Amniotic epithelial cell (primary cell): ENCODE results near the gene SELENOV.
A peak's percentile ranks its signal among the peaks of the same experiment; 100 is the strongest.
"Not testable (repeated sequence)": the region's sequence is repeated elsewhere in the genome, so short reads cannot be mapped to it uniquely, and the experiment has no call there.

Experiments used
- DNase-seq: peaks from one replicate; pipeline ENCODE4 v3.0.0-alpha.2; 2010; ENCODE audit warnings: low read depth

The SELENOV gene

GRCh38 chr19:39514840-39515550 lies at the start of gene SELENOV:
SELENOV (plus strand) TSS chr19:39515139; CDS start chr19:39515213, 74 bp downstream.
- no peak for DNase-seq

DNA sequence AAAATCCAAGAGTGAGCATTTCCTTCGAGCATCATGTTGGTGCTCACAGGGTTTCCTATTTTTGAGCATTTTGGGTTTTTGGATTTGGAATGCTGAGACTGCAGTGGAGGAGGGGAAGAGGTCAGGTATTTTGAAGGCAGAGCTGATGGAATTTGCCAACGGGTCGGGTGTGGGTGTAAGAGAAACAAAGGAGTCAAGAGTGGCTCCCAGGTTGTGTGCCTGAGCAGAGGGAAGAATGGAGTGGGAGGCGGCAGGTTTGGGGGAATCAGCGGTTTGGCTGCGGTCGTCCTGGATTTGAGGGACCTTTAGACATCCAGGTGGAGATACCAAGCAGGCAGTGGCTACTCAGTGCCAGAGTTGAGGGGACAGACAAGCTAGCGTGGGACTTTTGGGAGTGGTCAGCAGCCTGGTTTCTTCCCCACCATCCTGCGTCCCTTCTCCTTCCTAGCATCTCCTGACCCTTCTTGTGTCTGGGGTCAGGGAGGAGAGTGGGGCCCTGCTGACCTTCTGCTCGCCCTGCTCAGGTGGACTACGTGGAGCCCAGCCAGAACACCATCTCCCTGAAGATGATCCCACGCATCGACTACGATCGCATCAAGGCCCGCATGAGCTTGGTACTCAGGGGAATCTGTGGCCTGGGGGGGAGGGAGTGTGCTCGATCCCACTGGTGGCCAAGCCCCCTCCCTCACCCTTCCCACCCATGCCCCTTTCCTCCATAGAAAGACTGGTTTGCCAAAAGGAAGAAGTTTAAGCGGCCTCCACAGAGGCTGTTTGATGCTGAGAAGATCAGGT lies 48.8 kb upstream of the SELENOV start:
- no peak for DNase-seq

GRCh38 chr19:39467941-39468340 lies 47.0 kb upstream of the SELENOV start:
- no peak for DNase-seq

DNA sequence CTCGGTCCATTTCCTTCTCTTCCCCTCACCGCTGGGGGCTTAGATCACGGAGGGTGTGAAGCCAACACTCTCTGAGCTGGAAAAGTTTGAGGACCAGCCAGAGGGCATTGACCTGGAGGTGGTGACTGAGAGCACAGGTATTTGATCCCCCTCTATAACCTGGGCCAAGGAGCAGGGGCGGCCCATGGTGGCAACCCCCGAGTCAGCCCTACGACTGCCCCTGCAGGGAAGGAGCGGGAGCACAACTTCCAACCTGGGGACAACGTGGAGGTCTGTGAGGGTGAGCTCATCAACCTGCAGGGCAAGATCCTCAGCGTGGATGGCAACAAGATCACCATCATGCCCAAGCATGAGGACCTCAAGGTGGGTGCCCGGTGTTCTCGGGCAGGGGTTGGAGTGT lies 45.9 kb upstream of the SELENOV start:
- no peak for DNase-seq

DNA sequence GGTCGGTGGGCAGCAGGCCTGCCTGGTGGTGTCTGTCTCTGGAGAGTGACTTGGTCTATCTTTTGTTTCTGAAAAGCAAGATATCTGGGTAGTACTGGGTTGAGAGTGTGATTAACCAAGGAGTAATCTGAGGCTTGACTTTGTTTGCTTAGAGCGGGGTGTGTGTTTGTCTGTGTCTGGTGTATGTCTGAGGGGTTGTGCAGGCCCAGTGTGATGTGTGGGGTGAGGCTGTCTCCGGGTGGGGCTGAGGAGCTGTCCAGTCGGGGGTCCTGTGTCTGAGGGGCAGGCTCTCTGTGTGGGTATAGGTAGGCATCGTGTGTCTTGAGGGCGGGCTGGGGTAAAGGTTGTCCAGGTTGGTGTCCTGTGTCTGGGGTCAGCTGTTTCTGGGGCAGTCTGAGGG lies 45.4 kb upstream of the SELENOV start:
- DNase-seq, result no peak

DNA sequence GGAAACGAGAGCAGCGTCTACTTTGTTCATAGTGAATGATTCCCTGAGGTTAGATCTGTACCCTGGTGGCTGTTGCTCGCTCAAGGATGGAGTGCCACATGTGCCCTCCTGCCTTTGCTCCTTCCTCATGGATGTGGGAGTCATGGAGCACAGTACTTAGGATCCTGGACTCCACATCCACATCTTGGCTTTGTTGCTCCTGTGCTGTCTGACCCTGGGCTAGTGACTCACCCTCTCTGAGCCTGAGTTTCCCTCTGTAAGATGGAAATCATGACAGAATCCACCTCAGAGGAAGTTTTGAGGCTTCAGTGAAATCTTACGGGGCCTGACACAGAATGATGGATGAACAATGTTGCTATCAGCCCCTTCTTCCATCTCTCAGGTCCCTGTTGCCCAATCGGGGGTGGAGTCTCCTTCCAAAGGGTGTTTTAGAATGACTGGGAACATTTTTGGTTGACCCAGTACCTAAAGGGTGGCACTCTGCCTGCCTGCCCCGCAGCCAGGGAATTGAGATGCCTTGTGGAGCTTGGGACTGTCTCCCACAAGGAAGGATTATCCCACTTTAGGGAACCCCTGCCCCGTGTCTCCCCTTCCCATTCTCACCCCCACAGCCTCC lies 44.1 kb upstream of the SELENOV start:
- peak; percentile 60 for DNase-seq

DNA sequence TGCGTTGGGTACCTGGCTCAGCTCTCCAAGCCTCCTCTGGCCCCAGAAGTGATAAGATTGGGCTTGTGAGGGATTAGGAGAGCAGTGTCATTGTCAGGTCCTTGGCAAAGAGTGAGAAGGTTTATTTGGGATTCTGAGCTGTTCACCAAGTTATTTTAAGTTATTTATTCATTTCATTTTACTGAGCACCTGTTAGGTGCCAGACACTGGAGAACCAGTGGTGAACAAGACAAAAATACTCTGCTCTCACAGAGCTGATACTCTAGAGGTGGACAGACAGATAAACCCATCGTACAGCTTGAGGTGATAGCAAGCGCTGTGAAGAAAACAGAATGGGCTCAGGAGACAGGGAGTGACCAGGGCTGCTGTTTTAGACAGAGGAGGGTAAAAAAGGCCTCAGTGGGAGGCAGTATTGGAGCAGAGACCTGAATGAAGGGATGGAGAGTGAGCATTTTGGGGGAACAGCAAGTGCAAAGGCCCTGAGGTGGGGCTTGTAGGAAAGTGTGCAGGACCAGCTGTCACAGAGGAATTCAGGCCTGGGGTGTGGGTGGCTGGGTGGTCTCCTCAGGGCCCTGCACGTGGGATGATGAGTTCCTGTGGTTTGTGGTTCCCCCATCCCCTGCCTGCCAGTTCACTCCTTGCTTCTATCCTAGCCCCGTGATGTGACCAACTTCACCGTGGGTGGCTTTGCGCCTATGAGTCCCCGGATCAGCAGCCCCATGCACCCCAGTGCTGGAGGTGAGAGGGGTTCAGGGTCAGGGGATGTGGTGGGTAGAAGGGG lies 43.0 kb upstream of the SELENOV start:
- DNase-seq, result no peak

- no peak for DNase-seq
Measured at GRCh38 chr19:39472746-39473442, 42.0 kb upstream of the SELENOV start.

- no peak for DNase-seq
Measured at GRCh38 chr19:39473443-39473960, 41.4 kb upstream of the SELENOV start.

- DNase-seq, result peak; percentile 32
Measured at GRCh38 chr19:39474139-39474620, 40.8 kb upstream of the SELENOV start.

GRCh38 chr19:39475748-39476147 lies 39.2 kb upstream of the SELENOV start:
- no peak for DNase-seq

DNA sequence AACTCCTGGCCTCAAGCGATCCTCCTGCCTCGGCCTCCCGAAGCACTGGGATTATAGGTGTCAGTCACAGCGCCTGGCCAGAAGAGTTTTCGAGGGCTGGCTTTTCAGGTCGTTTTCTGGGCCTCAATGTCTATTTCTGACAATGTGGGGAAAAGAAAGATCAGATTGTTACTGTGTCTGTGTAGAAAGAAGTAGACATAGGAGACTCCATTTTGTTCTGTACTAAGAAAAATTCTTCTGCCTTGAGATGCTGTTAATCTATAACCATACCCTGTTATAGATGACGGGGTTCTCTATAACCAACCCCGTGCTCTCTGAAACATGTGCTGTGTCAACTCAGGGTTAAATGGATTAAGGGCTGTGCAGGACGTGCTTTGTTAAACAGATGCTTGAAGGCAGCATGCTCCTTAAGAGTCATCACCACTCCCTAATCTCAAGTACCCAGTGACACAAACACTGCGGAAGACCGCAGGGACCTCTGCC lies 35.6 kb upstream of the SELENOV start:
- DNase-seq, result not testable (repeated sequence)

DNA sequence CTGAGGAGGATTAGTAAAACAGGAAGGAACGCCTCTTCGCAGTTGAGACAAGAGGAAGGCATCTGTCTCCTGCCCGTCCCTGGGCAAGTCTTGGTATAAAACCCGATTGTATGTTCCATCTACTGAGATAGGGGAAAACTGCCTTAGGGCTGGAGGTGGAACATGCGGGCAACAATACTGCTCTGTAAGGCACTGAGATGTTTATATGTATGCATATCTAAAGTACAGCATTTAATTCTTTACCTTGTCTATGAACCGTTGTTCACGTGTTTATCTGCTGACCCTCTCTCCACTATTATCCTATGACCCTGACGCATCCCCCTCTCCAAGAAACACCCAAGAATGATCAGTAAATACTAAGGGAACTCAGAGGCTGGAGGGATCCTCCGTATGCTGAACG lies 35.0 kb upstream of the SELENOV start:
- no peak for DNase-seq

DNA sequence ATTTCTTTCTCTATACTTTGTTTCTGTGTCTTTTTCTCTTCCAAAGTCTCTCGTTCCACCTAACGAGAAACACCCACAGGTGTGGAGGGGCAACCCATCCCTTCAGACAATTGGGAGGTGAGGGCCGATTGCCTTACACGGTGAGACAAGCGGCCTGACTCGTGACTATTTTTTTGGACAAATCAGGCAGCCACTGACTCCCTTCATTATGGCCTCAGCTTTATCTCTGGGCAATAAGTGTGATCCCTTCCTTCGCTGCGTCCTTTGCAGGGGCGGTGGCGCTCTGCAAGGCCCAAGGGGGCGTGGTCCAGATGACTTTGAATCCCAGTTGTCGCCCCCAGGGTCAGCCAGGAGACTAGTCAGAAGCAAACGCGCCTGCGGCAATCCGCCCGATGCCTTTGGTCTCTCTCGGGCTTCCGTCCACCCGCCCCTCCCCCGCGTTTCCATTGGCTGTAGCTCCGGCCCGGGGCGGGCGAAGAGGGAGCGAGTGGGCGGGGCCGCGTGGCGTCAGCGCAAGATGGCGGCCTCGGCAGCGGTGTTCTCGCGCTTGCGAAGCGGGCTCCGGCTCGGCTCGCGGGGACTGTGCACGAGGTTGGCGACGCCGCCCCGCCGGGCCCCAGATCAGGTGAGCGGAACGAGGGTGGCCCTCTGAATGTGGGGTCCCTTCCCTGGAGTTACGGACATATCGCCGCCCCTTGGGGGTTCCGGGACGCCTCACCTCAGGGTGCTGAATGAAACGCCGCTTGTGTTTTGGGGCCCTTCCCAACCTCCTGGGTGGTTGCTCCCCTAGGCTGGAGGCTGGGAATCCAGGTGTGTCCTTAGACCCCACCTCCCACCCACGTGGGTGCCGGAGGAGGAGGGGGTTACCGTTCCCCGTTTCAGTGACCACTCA lies 34.4 kb upstream of the SELENOV start, which contains the start of gene TIMM50:
Gene TIMM50, plus strand, starts transcription at position 502 of the 892 bp plus-strand sequence. Its CDS starts 16 bp downstream, at position 518.
- peak; percentile 84 for DNase-seq

DNA sequence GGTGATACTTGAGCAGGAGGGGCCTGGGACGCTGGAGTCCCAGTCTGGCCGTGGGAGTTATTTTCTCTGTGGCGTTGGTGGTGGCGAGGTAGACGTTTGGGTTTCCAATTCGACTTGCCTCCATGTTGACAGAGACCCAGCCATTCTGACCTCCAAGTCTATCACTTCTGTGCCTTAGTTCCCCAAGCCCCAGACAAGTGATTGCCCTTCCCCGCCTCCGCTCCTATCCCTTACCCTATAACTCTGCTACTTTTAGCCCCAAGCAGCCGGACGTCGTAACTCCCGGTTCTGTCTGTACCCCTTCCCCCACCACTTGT lies 33.8 kb upstream of the SELENOV start:
- DNase-seq, result no peak

- DNase-seq, result no peak
Measured at GRCh38 chr19:39481676-39482075, 33.3 kb upstream of the SELENOV start.

- no peak for DNase-seq
Measured at GRCh38 chr19:39483141-39483540, 31.8 kb upstream of the SELENOV start.

GRCh38 chr19:39489756-39490155 lies 25.2 kb upstream of the SELENOV start:
- no peak for DNase-seq

DNA sequence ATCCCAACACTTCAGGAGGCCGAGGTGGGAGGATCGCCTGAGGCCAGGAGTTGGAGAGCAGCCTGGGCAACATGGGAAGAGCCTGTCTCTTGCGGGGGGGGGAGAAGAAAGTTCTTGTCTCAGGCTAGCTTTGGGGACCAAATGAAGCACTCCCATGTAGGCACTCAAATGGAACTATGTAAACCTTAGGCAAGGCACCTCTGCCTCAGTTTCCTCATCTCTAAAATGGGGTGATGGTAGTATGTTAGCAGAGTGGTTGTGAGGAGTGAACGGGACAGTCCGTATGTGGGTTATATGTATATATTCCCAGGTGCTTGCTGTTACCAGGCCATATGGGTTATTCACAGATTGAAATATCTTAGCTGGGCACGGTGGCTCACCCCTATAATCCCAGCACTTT lies 22.7 kb upstream of the SELENOV start:
- no peak for DNase-seq

- DNase-seq, result no peak
Measured at GRCh38 chr19:39492788-39493187, 22.2 kb upstream of the SELENOV start.
